ENCODE results near the gene DUOXA2.
A peak's percentile ranks its signal among the peaks of the same experiment; 100 is the strongest.

Gene DUOXA2

DNA sequence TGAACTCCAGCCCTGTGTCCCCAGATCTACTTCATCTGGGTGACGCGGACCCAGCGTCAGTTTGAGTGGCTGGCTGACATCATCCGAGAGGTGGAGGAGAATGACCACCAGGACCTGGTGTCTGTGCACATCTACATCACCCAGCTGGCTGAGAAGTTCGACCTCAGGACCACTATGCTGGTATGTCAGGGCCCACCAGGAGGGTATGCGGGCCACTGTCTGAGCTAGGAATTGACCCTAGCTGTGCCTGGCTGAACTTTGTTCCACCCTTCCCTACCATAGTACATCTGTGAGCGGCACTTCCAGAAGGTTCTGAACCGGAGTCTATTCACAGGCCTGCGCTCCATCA lies 49.4 kb downstream of the DUOXA2 start:
- H3K4me1 ChIP-seq (ENCODE audit: low read length): peaks cover 13% of the 10 kb centered on the region
- H3K79me2 ChIP-seq (ENCODE audit: low read length): peaks cover 11% of the 10 kb centered on the region
- no peaks in the 10 kb centered on the region for H3K36me3 ChIP-seq (replicated peaks; ENCODE audit: low read depth, low read length)
- no peak overlapping the region for H3K9ac ChIP-seq (ENCODE audit: low read length)
- no peak overlapping the region for H3K4me2 ChIP-seq (ENCODE audit: low read length)
- TF ChIP-seq, protein P1, sequence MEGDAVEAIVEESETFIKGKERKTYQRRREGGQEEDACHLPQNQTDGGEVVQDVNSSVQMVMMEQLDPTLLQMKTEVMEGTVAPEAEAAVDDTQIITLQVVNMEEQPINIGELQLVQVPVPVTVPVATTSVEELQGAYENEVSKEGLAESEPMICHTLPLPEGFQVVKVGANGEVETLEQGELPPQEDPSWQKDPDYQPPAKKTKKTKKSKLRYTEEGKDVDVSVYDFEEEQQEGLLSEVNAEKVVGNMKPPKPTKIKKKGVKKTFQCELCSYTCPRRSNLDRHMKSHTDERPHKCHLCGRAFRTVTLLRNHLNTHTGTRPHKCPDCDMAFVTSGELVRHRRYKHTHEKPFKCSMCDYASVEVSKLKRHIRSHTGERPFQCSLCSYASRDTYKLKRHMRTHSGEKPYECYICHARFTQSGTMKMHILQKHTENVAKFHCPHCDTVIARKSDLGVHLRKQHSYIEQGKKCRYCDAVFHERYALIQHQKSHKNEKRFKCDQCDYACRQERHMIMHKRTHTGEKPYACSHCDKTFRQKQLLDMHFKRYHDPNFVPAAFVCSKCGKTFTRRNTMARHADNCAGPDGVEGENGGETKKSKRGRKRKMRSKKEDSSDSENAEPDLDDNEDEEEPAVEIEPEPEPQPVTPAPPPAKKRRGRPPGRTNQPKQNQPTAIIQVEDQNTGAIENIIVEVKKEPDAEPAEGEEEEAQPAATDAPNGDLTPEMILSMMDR (IDR thresholded peaks at IDR 0.05; ENCODE audit: low read depth, low read length): no peak
- no peak for TF ChIP-seq EZH2phosphoT487 (IDR thresholded peaks at IDR 0.05; ENCODE audit: low read depth)
- H2AFZ ChIP-seq (ENCODE audit: low read depth, low read length): no peak overlapping the region
- no peaks in the 10 kb centered on the region for H3K9me3 ChIP-seq (ENCODE audit: insufficient read depth, low read length)
- no peaks in the 10 kb centered on the region for H3K27me3 ChIP-seq (ENCODE audit: low read depth, low read length)
- no peaks in the 10 kb centered on the region for H4K20me1 ChIP-seq (ENCODE audit: insufficient read depth, low read length)
- H3K4me3 ChIP-seq (ENCODE audit: low read length): no peak overlapping the region
- no peak overlapping the region for H3K27ac ChIP-seq (ENCODE audit: low read length)

GRCh38 chr15:45164914-45165313 lies 50.8 kb downstream of the DUOXA2 start:
- H3K9ac ChIP-seq (ENCODE audit: low read length): no peak overlapping the region
- peaks cover 19% of the 10 kb centered on the region for H3K4me1 ChIP-seq (ENCODE audit: low read length)

DNA sequence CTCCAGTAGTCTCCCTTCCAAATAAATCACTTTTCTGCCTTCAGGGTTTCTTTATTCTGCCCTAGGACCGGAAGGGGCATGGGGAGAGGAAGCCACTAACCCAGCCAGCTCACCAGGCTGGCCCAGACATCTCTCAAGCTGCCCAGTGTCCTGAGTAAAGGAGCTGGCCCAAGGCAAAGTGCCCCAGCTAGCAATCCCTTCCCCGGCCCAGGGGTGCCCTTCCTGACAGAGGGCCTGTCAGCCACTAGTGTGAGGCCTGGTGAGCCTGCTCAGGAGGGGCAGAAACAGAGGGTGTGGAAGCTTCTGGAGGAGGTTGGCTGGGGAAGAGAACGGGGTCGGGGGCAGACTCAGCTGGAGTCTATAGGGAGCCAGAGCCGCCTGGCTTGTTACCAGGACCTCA lies 51.4 kb downstream of the DUOXA2 start:
- Histone ChIP-seq H3K9me3 (ENCODE audit: insufficient read depth, low read length) (no peaks in the 10 kb centered on the region), H3K27me3 (ENCODE audit: low read depth, low read length) (no peaks in the 10 kb centered on the region), H3K36me3 (replicated peaks; ENCODE audit: low read depth, low read length) (no peaks in the 10 kb centered on the region), H3K9ac (ENCODE audit: low read length) (peak overlapping the region; percentile 100; the same call in 1 of the 2 replicates), H3K79me2 (ENCODE audit: low read length) (peaks cover 11% of the 10 kb centered on the region), H3K4me2 (ENCODE audit: low read length) (0 out of 2 replicates have a peak overlapping the region, but pooled peaks have one; percentile 99), H4K20me1 (ENCODE audit: insufficient read depth, low read length) (no peaks in the 10 kb centered on the region), H2AFZ (ENCODE audit: low read depth, low read length) (no peak overlapping the region), H3K27ac (ENCODE audit: low read length) (no peak overlapping the region), H3K4me1 (ENCODE audit: low read length) (peaks cover 22% of the 10 kb centered on the region), H3K4me3 (ENCODE audit: low read length) (no peak overlapping the region)
- TF ChIP-seq, protein P1 (IDR thresholded peaks at IDR 0.05; ENCODE audit: low read depth, low read length): no peak
- TF ChIP-seq EZH2phosphoT487 (IDR thresholded peaks at IDR 0.05; ENCODE audit: low read depth): no peak

More at GRCh38 chr15:45164914-45165313, 50.8 kb downstream of the DUOXA2 start:
- Histone ChIP-seq H3K27me3 (ENCODE audit: low read depth, low read length) (no peaks in the 10 kb centered on the region), H4K20me1 (ENCODE audit: insufficient read depth, low read length) (no peaks in the 10 kb centered on the region), H3K27ac (ENCODE audit: low read length) (no peak overlapping the region), H3K9me3 (ENCODE audit: insufficient read depth, low read length) (no peaks in the 10 kb centered on the region), H3K79me2 (ENCODE audit: low read length) (peaks cover 11% of the 10 kb centered on the region), H3K4me2 (ENCODE audit: low read length) (no peak overlapping the region), H3K36me3 (replicated peaks; ENCODE audit: low read depth, low read length) (no peaks in the 10 kb centered on the region), H2AFZ (ENCODE audit: low read depth, low read length) (no peak overlapping the region), H3K4me3 (ENCODE audit: low read length) (no peak overlapping the region)
- TF ChIP-seq EZH2phosphoT487 (IDR thresholded peaks at IDR 0.05; ENCODE audit: low read depth): no peak
- TF ChIP-seq, protein P1 (IDR thresholded peaks at IDR 0.05; ENCODE audit: low read depth, low read length): no peak

- H3K27me3 ChIP-seq (ENCODE audit: low read depth, low read length): no peaks in the 10 kb centered on the region
- H3K9ac ChIP-seq (ENCODE audit: low read length): peak overlapping the region; percentile 100
- H4K20me1 ChIP-seq (ENCODE audit: insufficient read depth, low read length): no peaks in the 10 kb centered on the region
- no peaks in the 10 kb centered on the region for H3K9me3 ChIP-seq (ENCODE audit: insufficient read depth, low read length)
- peak overlapping the region; percentile 92 for H2AFZ ChIP-seq (ENCODE audit: low read depth, low read length)
- peaks cover 22% of the 10 kb centered on the region for H3K4me1 ChIP-seq (ENCODE audit: low read length)
- H3K27ac ChIP-seq (ENCODE audit: low read length): peak overlapping the region; percentile 62
- no peaks in the 10 kb centered on the region for H3K36me3 ChIP-seq (replicated peaks; ENCODE audit: low read depth, low read length)
- peaks cover 11% of the 10 kb centered on the region for H3K79me2 ChIP-seq (ENCODE audit: low read length)
- TF ChIP-seq, protein P1 (IDR thresholded peaks at IDR 0.05; ENCODE audit: low read depth, low read length): peak; percentile 59
- TF ChIP-seq EZH2phosphoT487 (IDR thresholded peaks at IDR 0.05; ENCODE audit: low read depth): no peak
- H3K4me2 ChIP-seq (ENCODE audit: low read length): peak overlapping the region; percentile 99
- H3K4me3 ChIP-seq (ENCODE audit: low read length): peak overlapping the region; percentile 99
Measured at GRCh38 chr15:45166834-45167630, 52.9 kb downstream of the DUOXA2 start.

All from OCI-LY3 (cell line).